Fibroblast of skin of abdomen (primary cell): ENCODE results near the gene CCR7.

ENCODE experiments used
- DNase-seq: peaks from one replicate; pipeline ENCODE4 v3.0.0-alpha.2; 2013

Gene CCR7

DNA sequence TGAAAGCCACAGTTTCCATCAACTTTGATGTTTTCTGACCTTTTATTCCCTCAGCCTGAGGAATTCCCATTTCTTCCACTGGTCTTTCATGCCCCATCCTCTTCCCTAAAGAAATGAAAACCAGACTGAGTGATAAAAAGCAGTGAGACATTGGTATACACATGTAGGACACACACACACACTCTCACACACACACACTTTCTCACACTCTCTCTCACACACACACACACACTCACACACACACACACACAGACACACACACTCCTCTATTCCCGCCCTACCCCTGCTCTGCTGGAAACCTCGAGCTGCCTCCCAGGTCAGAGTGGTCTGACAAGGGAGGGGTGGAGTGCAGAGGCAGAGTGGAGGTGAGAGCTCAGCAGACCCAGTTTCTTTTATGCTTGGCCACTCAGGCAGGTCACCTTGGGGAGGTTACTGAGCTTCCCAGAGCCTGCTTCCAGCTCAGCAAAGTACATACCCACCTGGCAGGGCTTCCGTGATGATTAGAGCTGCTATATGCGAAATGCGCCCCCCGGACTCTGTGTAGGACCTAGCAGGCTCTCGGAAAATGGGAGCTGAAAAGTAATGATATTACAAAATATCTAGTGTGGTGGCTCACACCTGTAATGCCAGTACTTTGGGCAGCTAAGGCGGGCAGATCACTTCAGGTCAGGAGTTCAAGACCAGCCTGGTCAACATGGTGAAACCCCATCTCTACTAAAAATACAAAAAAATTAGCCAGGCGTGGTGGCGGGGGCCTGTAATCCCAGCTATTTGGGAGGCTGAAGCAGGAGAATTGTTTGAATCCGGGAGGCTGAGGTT lies 30.7 kb downstream of the CCR7 start:
- no peak for DNase-seq

DNA sequence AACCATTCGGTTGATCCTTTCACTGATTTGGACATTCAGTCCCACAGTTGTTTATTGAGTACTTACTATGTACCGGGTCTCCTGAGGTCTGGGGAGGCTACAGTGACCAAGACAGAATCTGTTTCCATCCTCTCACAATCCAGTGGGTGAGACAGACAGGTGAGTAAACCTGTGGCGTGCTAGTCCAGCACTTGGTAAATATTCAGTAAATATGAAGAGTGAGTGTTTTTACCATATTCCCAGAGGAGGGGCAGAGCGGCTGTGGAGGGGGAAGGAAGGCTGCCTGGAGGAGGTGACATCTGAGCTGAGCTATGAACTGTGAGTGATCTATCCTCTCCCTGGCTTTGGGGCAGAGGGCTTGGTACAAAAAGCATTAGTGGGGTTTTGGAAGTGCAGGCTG lies 31.4 kb downstream of the CCR7 start:
- DNase-seq = no peak

DNA sequence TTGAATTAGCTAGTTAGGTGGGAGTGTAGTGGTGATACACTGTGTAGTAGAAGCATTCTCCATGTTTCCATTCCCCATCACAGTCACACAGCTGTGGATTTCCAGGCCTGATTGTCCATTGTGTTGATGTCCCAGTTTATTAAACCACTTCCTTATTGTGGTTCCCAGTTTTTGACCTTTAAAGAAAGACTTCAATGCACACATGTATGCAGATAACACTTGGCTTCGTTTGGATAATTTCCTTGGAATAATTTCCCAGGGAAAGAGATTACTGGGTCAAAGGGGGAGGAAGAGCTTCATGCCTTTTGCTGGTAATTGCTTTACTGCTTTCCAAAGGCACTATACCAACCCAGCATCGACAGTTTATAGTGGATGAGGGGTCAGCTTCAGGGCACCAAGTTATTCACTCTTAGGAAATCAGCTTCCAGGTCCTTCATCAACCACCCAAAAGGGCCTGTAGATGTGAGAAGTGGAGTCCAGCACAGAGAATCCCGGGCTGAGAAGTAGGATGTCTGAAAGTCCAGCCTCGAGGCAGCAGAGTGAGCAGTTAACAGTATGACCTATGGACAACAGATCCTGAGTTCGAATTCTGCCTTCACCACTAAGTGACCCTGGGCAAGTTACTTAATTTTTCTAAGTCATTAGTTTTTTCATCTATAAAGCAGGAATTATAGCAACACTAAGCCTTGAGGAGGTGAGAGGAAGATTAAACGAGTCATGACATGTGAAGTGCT lies 32.6 kb downstream of the CCR7 start:
- no peak for DNase-seq

DNA sequence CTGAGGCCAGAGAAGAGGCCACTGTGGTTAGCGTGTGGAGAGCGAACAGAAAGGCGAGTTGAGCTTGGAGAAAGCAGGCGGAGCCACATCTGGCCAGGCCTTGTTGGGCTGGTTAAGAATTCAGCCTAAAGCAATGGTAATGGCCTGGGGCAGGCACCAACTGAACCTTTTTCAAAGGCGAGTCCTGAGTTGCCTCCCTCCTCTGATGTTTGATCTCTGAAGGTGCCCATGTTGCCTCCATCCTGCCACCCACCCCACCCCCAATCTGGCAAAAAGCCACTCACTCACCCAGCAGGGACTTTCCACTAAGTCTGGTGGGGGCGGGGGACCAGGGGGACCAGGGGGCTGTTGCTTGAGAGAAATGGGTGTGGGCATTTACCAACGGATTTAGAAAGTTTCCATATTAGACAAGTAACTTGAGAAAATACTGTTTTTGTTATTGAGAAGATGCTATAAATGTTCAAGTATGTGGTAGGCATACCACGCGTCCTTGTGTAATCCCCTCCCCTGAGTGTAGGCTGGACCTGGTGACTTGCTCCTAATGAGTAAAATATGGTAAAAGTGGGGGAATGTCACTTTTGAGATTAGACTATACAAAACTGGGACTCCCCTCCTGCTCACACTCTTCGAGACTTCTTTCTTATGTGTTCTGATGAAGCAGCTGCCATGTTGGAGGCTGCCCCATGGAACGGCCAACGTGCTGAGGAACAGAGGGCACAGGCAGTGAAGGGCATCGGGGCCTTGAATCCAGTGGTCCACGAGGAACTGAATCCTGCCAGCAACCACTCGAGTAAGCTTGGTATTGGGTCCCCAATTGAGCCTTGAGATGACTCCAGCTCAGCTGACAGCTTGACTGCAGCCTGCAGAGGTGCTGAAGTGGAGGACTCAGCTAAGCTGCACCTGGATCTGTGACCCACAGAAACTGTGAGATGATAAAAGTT lies 34.0 kb downstream of the CCR7 start:
- DNase-seq = no peak

DNA sequence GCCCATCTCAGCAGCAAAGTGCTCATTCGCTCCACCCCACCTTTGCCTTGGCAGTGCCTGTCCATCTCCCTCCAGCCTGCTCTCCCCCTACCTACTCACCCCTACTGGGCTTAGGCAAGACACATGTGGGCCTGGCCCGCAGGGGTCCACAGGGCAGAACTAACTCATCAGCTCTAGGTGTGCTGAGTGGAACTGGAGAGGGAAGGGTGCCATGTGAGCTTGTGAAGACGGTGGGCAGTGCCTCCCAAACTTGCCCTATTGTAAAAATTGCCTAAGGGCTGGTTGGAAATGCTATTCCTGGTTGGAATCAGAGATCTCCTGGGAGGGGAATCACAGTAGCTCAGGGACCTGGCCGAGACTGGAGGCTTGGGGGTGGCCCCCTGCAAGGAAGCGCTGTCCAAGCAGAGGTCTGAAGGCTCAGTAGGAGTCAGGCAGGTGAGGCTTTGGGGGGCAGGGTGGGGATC lies 34.7 kb downstream of the CCR7 start:
- no peak for DNase-seq

DNA sequence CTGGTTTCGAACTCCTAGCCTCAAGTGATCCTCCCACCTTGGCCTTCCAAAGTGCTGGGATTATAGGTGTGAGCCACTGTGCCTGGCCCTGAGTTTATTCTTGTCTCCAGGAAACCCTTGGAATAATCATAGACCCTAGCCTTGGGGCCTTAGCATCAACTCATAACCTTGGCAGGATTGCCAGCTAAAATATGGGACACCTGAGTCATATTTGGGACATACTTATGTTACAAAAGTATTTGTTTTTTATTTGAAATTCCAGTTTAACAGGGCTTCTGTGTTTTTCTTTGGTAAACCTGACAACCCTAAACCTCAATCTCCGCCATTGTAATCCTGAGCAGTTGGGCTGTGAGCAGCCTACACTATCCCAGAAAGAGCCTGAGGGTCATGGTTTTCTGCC lies 35.3 kb downstream of the CCR7 start:
- DNase-seq = no peak

DNA sequence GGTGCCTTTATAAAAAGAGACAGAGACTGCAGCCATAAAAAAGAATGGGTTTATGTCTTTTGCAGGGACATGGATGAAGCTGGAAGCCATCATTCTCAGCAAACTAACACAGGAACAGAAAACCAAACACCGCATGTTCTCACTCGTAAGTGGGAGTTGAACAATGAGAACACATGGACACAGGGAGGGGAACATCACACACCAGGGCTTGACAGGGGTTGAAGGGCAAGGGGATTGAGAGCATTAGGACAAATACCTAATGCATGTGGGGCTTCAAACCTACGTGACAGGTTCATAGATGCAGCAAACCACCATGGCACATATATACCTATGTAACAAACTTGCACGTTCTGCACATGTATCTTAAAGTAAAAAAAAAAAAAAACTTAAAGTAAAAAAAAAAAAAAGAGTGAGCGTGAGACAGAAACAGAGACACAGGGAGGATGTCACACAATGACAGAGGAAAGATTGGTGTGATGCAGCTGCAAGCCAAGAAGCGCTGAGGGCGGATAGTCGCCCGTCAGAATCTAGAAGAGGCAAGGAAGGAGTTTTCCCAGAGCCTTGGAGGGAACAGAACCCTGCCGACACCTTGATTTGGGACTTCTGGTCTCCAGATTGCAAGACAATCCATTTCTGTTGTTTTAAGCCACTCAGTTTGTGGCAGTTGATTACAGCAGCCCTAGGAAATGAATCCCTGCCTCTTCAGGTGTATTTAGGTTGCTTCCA lies 36.4 kb downstream of the CCR7 start:
- DNase-seq = no peak

DNA sequence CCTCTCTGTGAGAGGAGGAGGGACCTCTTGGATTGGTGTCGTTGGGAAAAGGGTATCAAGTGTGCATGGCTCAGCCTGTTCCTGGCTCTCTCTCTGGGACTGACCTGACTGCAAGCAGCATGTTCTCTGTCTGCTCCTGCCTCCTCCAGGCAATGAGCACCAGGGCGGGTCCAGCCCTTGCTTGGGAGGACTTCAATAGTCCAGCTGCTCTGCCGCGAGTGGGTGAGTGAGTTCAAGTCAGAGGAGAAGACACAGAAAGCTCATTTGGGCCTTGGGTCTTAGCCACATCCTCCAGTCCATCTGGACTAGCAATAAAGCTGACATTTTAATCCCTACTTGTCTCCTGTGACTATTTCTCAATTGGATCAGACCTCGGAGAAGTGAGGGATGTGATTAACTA lies 38.6 kb downstream of the CCR7 start:
- DNase-seq = no peak

DNA sequence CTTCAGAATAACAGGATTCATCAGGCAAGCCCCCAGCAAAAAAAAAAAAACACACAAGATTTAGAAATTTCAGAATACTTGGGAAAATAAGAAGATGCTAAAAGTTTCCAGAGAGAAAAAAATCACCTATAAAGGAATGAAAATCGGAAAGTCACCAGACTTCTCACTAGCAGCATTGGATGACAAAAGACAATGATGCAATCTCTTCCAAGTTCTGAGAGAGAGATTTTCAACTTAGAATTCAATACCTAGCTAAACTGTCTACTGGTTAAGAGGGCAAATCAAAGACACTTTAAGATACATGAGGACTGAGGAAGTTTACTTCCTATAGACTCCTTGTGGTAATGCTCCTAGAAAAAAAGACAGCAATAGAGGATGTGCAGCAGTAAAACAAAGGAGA lies 40.0 kb downstream of the CCR7 start:
- no peak for DNase-seq

DNA sequence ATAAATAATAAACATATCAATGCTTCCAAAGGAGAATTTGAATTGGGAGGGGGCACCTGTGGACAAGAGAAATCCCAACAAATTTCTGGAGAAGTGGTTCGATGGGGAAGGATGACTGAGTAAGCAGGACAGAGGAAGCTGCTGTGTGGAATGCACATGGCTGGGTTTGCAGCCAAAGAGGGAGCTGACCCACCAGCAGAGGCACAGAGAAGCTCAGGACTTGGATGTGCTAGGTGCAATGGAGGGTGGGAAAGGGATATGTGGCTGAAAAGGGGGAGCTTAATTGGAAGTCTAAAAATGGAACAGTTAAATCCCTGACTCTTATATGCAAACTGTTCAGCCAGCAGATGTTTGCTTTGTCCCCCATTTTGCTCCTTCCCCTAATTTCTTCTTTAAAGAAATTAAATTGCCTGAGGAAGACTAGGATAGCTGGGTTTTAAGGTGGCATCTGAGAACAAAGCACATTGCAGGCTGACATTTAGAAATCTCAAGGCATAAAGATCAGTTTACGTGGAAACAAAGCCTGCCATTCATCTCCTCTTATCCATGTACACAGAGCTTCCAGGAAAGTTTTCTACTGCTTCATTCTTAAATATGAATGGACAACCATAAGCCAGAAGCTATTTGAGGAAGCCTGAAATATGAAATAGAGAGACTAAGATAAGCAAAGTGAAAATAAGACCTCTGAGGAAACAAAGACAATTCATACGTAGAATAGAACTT lies 40.9 kb downstream of the CCR7 start:
- no peak for DNase-seq

DNA sequence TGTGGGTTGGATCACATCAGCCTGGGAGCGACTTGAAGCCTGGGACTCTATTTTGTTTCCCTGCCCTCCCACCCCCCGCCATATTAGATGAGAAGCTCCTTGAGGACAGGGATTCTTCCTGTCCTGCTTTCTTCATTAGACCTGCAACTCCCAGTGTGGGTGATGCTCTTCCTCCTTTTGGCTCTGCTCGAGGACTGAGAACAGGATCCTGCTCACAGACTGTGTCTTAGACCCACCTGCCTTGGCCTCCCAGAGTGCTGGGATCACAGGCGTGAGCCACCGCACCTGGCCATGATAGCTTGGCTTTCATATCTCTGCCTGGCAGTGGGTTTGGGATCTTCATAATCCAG lies 42.3 kb downstream of the CCR7 start:
- no peak for DNase-seq

DNA sequence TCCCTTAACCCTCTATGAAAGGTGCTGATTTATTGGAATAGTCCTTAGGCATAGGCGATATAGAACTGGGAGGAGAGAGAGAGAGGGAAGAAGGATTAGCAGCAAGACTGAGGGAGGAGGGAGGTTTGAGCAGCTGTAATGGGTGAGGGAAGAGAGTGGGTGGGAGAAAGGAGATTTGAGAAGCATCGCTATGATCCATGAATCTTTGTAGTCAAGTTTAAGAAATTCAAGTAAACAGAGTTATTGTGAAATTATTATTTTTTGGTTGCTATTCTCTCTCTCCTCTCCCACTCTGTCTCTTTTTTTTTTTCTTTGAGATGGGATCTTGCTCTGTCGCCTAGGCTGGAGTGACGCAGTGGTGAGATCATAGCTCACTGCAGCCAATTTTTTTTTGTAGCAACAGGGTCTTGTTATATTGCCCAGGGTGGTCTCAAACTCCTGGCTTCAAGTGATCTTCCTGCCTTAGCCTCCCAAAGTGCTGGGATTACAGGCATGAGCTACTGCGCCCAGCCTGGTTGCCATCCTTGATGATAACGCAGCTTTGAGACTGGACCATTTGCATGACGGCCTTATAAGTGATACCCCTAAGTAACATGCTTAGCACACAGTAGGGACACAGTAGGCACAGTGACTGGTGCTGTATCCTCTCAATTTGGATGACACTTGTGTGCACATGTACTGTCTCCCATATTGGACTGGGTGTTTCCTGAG lies 42.9 kb downstream of the CCR7 start:
- no peak for DNase-seq

DNA sequence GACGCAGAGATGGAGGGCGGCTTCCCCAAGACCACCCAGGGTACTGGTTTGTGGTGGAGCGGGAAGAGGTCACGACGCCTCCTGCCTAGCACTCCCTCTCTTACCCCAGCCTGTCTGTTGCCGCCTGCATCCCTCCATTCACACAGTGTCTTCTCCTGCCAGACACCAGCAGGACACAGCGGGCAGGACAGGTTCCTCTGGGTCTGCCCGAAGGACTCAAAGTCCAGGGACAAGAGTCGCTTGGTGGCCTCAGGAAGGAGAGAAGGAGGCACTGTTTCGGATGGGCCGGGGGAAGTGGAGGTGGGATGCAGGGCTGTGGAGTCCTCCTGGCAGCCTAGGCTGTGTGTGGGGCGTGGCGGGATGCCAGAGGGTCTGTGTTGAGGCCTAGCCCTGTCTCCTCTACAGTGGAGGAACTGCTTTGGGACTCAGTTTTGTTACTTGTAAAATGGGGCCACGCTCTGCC lies 44.2 kb downstream of the CCR7 start:
- DNase-seq = no peak

DNA sequence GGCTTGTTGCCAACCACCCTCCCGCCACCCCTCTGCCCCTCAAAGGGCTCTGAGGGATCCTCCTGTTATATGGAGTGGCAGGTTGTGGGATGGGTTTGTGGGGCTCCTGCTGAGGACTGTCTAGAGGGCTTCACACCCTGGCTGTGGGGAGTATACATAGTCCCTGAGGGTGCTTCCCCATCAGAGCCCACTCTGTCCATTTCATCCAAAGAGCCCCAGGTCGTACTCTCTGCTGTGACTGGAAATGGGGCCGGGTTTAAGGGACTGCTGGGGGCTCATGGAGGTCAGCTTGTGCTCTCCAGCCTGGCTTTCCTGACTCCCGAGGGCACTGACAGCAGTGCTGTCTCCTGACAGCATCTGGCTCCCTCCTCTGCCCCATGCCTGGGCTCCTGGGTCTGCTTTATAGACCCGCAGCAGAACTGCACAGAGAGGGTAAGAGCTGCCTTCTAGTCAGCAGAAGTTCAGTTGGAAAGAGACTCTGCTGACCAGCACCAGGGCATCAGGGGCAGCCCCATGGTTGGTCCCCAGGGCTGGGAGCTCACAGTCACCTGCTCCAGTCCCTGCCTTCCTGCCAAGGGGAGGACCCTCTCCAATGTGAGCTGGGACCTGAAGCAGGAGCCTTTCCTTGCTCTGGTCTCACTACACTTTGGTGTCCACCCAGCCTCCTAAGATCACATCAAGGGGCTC lies 46.0 kb downstream of the CCR7 start:
- DNase-seq = no peak

DNA sequence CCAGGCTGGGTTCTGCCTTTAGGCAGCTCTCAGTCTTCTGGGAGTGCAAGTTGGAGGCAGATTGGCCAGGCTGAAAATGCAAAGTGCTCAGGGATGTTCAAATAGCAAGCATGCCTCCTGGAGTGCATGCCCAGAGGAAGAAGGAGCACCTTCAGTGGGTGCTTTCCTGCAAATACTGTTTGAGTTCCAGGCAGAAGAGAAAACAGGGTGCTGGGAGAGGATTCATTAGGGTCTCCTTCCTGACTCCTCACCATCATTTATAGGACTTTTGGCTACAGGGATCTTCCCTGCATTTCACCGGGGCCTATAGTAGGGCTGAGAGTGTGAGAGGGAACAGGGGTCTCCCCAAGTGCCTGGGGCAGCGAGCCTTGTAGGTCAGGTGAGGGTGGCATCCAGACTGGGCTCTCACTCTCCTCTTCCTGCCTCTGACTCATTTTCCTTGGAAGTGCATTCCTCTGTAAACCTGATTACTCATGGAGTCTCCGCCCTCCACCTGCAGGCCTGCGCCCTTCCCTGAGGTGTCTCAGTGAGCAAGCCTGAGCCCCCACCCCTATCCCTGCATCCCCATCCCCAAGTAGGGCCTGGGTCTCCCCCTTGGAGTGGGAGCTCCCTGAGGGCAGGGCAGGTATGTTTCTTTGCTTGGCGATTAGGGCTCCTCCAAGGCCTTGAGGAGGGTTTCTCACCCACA lies 46.7 kb downstream of the CCR7 start:
- no peak for DNase-seq

DNA sequence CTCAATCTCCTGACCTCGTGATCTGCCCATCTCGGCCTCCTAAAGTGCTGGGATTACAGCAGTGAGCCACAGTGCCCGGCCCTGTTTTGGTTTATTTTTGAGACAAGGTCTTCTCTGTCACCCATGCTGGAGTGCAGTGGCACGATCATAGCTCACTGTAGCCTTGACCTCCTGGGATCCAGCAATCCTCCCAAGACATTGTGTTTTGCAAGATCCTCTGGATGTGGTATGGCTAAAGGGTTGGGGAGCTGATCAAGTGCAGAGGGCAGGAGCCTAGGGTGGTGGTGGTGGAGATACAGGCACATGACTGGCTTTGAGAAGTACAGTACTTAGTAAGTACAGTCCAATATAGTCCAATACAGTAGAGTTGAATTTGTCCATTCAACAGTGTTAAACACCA lies 47.3 kb downstream of the CCR7 start:
- no peak for DNase-seq

DNA sequence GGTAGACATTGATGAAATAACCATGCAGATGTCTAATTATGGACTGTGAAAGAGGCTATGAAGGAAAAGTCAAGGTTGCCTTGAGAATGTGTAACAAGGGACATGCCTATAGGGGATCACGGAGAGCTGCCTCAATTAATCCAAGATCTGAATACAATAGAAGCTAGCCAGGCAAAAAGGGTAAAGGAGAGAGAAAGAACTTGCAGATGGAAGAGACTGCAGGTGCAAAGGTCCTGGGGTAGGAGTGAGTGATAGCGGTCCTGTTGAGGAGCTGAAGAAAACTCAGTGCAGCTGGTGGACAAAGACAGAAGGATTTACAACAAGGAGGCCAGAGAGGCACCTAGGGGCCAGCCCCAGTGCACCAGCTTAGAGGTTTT lies 48.0 kb downstream of the CCR7 start:
- no peak for DNase-seq

DNA sequence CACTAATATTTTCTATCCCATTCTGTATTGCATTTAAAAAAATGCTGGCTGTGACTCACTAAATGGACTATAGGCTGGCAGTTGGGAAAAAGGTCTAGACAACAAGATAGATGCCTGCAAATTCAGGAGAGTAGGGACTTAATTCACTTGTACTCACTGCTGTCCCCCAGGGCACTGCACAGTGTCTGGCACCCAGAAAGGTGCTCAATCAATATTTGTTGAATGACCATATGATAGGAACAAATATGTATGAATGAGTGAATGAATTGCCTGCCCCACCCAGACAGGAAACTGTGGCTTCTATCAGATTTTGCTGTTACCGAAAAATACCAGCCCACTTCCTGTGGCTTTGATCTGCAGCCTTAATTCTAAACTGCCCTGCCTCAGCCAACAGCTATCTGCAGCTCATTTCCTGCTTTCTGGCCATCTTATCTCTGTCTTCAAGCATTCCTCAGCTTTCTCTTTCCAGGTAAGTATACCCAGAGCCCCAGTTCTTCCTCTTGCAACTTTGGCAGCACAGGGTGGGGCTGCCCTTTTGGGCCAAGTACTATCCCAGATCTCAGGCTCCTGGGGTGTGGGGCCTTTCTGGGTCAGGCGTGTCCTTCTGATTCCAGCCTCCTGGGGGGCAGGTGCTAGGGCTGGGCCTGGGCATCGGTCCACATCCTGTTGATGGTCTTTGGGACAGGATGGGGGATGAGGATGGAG lies 48.5 kb downstream of the CCR7 start:
- no peak for DNase-seq

DNA sequence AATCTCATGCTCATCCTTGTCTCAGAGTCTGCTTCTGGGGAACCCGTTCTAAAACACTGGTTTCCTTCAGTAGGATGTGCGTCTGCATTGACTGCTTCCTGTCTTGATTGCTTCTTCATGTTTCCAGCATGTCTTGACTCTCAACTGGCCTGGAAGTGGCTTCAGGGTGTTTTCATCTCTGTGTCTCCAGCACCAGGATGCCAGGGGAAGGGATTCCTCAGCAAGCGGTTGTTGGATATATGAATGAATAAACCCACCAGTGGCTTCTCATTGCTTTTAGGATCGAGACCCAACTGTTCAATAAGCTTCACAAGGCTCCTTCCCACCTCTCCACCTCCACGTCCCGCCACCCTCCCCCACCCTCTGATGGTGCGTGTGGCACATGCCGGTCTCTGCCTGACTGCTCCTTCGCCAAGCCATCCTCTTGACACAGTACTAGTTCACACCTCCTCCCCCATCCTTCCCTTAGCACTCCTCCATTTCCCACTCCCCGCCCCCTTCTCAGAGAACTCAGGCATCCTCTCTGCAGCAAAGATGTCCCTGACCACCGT lies 49.7 kb downstream of the CCR7 start:
- DNase-seq = no peak
